Activated naive CD8-positive, alpha-beta T cell treated with anti-CD3 and anti-CD28 coated beads for 36 hours (primary cell): ENCODE measurements around the gene SGCG. TPM values are rescaled to one million over a fixed set of nuclear protein-coding genes. Genes with fewer than 3 reads are reported as not detected.
A peak's percentile ranks its signal among the peaks of the same experiment; 100 is the strongest.
"Not testable (repeated sequence)": the region's sequence is repeated elsewhere in the genome, so short reads cannot be mapped to it uniquely, and the experiment has no call there.

ENCODE experiments used
- DNase-seq: peaks from one replicate; pipeline ENCODE4 v3.0.0; 2021
- H3K27ac Mint-ChIP-seq: one replicate; pipeline ENCODE4 v1.8.0; 2022; ENCODE audit warnings: mild to moderate bottlenecking, moderate library complexity, mixed read lengths
- H3K27me3 Mint-ChIP-seq: one replicate; pipeline ENCODE4 v1.8.0; 2022; ENCODE audit warnings: mild to moderate bottlenecking, mixed read lengths
- H3K36me3 Mint-ChIP-seq: one replicate; pipeline ENCODE4 v1.8.0; 2021; ENCODE audit warnings: mild to moderate bottlenecking, mixed read lengths
- H3K4me1 Mint-ChIP-seq: one replicate; pipeline ENCODE4 v1.8.0; 2021; ENCODE audit warnings: mixed read lengths
- H3K4me3 Mint-ChIP-seq: one replicate; pipeline ENCODE4 v1.8.0; 2022; ENCODE audit warnings: mild to moderate bottlenecking, moderate library complexity, mixed read lengths
- H3K9me3 Mint-ChIP-seq: one replicate; pipeline ENCODE4 v1.8.0; 2022; ENCODE audit warnings: mixed read lengths
- total RNA-seq, 2 experiments: library from RNA; stranded (reverse); gene quantifications; one replicate each; pipeline ENCODE4 v1.2.3, GENCODE V29; 2021

Gene SGCG
- total RNA-seq, 2 experiments from 2014 or later, result not detected

DNA sequence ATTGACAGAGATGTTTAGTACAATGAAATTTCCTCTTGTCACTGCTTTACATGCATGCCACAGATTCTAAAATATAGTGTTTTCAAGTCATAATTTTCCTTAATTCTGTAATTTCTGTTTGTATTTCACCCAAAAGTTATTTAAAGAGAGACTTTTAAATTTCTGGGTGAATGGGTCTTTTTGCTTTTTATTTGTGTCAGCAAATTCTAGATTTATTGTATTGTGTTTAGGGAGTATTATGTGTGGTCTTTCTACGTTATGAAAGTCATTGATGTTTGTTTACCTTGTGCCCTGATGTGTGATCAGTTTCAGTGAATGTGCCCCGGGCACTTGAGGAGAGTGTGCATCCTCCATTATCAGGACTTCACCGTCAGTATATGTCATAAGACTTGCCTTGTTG lies 92.7 kb downstream of the SGCG start:
- Mint-ChIP-seq H3K9me3 (no peaks in the 10 kb centered on the region), H3K4me1 (peaks cover 3% of the 10 kb centered on the region), H3K27me3 (no peaks in the 10 kb centered on the region), H3K4me3 (no peak overlapping the region), H3K36me3 (no peaks in the 10 kb centered on the region), H3K27ac (no peak overlapping the region)
- no peak for DNase-seq

- H3K27ac Mint-ChIP-seq, result no peak overlapping the region
- DNase-seq, result no peak
- H3K4me1 Mint-ChIP-seq, result no peaks in the 10 kb centered on the region
- no peaks in the 10 kb centered on the region for H3K36me3 Mint-ChIP-seq
- H3K9me3 Mint-ChIP-seq, result peaks cover 3% of the 10 kb centered on the region
- peaks cover 6% of the 10 kb centered on the region for H3K27me3 Mint-ChIP-seq
- no peak overlapping the region for H3K4me3 Mint-ChIP-seq
Measured at GRCh38 chr13:23279321-23279720, 98.5 kb downstream of the SGCG start.

GRCh38 chr13:23288564-23288963 lies 107.8 kb downstream of the SGCG start:
- H3K9me3 Mint-ChIP-seq, result no peaks in the 10 kb centered on the region
- peaks cover 14% of the 10 kb centered on the region for H3K27me3 Mint-ChIP-seq
- H3K4me3 Mint-ChIP-seq, result no peak overlapping the region
- H3K27ac Mint-ChIP-seq, result no peak overlapping the region
- no peaks in the 10 kb centered on the region for H3K4me1 Mint-ChIP-seq
- DNase-seq, result no peak
- no peaks in the 10 kb centered on the region for H3K36me3 Mint-ChIP-seq

- Mint-ChIP-seq H3K4me1 (no peaks in the 10 kb centered on the region), H3K36me3 (no peaks in the 10 kb centered on the region), H3K4me3 (no peak overlapping the region), H3K9me3 (no peaks in the 10 kb centered on the region), H3K27ac (no peak overlapping the region), H3K27me3 (peaks cover 14% of the 10 kb centered on the region)
- no peak for DNase-seq
Measured at GRCh38 chr13:23288995-23289394, 108.2 kb downstream of the SGCG start.

DNA sequence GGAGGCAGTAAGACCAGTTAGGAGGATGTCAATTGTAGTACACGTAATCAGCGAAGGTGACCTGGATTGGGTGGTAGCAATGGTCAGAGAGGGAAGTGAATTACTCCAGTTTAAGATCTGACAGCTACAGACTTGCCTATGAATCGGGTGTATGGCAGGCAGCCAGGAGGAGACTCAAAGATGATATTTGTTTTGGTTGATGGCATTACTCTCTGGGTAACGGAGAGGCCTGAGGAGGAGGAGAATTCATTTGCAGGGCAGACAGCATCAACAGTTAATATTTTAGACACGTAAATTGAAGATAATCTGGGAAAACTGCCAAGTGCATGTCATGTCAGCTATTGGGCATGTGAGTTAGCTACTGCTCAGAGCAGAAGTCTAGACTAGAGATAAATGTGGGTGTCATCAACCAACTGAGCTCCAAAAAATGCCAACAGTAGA lies 109.2 kb downstream of the SGCG start:
- DNase-seq, result no peak
- no peaks in the 10 kb centered on the region for H3K36me3 Mint-ChIP-seq
- peaks cover 12% of the 10 kb centered on the region for H3K27me3 Mint-ChIP-seq
- H3K4me1 Mint-ChIP-seq, result no peaks in the 10 kb centered on the region
- H3K4me3 Mint-ChIP-seq, result no peak overlapping the region
- H3K27ac Mint-ChIP-seq, result no peak overlapping the region
- H3K9me3 Mint-ChIP-seq, result no peaks in the 10 kb centered on the region

DNA sequence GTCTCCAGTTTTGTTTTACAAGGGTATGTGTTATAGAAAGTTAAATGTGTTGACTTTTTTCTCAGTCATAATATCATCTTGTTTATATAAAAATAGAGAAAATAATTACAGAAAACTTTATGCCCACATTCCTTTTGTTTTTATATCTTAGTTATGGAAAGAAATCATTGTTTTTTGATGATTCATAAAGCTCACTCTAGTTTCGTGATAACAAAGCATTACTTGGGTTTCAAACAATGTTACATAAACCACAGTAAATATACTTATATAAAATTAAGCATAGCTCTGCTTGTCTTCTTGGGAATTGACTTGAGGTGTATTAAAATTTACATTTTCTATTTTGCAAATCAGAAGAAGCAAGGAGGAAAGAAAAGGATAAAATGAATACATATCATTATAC lies 111.8 kb downstream of the SGCG start:
- H3K27me3 Mint-ChIP-seq, result peaks cover 12% of the 10 kb centered on the region
- peaks cover 3% of the 10 kb centered on the region for H3K9me3 Mint-ChIP-seq
- H3K27ac Mint-ChIP-seq, result no peak overlapping the region
- no peaks in the 10 kb centered on the region for H3K4me1 Mint-ChIP-seq
- H3K36me3 Mint-ChIP-seq, result no peaks in the 10 kb centered on the region
- no peak overlapping the region for H3K4me3 Mint-ChIP-seq
- no peak for DNase-seq

- not testable (repeated sequence) for H3K9me3 Mint-ChIP-seq, H3K27ac Mint-ChIP-seq, H3K4me1 Mint-ChIP-seq, H3K4me3 Mint-ChIP-seq, H3K36me3 Mint-ChIP-seq, DNase-seq
- peaks cover 42% of the 10 kb centered on the region for H3K27me3 Mint-ChIP-seq
Measured at GRCh38 chr13:23314837-23315236, 134.1 kb downstream of the SGCG start.

DNA sequence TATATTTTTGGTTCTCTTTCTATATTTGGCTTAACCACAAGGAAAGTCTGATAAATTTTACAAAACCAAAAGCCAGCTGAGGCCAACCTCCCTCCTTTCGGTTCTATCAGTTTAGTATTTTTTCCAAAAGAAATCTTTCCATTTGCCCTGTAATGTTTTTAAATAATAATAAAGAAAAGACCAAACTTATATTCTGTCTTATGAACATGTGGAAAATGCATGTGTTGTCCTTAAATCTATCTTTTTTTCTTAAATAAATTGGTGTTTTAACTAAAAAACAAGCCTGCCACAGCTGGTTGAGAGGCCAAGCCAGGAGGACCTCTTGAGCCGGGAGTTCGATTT lies 139.1 kb downstream of the SGCG start:
- DNase-seq, result no peak
- Mint-ChIP-seq H3K4me3 (no peak overlapping the region), H3K27ac (no peak overlapping the region), H3K9me3 (no peaks in the 10 kb centered on the region), H3K4me1 (peaks cover 32% of the 10 kb centered on the region), H3K36me3 (no peaks in the 10 kb centered on the region), H3K27me3 (peaks cover 20% of the 10 kb centered on the region)

- no peak overlapping the region for H3K4me3 Mint-ChIP-seq
- peaks cover 33% of the 10 kb centered on the region for H3K4me1 Mint-ChIP-seq
- H3K27ac Mint-ChIP-seq, result no peak overlapping the region
Measured at GRCh38 chr13:23320926-23321534, 140.3 kb downstream of the SGCG start.

DNA sequence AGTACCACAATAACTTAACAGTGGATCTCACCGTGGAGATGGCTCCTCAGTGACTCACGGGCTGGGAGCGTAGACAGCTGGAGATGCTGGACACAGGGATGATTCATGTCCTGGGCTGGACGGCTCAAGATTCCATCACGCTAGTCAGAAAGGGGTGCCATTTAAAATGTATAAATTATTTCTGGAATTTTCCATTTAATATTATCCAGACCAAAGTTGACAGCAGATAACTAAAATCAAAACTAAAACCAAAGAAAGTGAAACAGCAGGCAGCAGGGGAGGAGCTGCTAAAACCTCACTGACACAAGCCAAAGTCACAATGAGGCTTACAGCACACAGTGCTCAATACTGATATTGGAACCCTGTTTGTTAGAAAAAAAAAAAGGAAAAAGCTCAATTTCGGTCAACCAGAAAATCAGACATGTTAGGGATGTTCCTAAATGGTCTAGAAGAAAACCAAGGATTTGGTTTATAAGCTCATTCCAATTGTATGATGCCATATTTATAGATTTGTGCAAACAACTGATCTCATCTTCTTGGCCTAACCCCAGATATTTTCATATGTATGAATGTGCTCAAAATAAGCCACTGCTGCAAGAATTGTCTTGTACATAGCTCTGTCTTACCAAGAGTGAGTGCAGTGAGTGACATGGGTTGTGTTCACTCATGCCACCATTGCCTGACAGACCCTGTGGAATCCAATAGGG lies 140.9 kb downstream of the SGCG start:
- peak overlapping the region; percentile 17 for H3K27ac Mint-ChIP-seq
- H3K9me3 Mint-ChIP-seq, result no peaks in the 10 kb centered on the region
- no peak overlapping the region for H3K4me3 Mint-ChIP-seq
- H3K4me1 Mint-ChIP-seq, result peaks cover 33% of the 10 kb centered on the region
- H3K27me3 Mint-ChIP-seq, result peaks cover 20% of the 10 kb centered on the region
- no peak for DNase-seq
- no peaks in the 10 kb centered on the region for H3K36me3 Mint-ChIP-seq

More at GRCh38 chr13:23320926-23321534, 140.3 kb downstream of the SGCG start:
- Mint-ChIP-seq H3K9me3 (no peaks in the 10 kb centered on the region), H3K36me3 (no peaks in the 10 kb centered on the region), H3K27me3 (peaks cover 20% of the 10 kb centered on the region)
- DNase-seq, result no peak

- peaks cover 2% of the 10 kb centered on the region for H3K9me3 Mint-ChIP-seq
- no peak overlapping the region for H3K4me3 Mint-ChIP-seq
- peaks cover 33% of the 10 kb centered on the region for H3K4me1 Mint-ChIP-seq
- no peak overlapping the region for H3K27ac Mint-ChIP-seq
- H3K36me3 Mint-ChIP-seq, result peaks cover 2% of the 10 kb centered on the region
- DNase-seq, result no peak
- H3K27me3 Mint-ChIP-seq, result peaks cover 12% of the 10 kb centered on the region
Measured at GRCh38 chr13:23322353-23323336, 141.9 kb downstream of the SGCG start.

DNA sequence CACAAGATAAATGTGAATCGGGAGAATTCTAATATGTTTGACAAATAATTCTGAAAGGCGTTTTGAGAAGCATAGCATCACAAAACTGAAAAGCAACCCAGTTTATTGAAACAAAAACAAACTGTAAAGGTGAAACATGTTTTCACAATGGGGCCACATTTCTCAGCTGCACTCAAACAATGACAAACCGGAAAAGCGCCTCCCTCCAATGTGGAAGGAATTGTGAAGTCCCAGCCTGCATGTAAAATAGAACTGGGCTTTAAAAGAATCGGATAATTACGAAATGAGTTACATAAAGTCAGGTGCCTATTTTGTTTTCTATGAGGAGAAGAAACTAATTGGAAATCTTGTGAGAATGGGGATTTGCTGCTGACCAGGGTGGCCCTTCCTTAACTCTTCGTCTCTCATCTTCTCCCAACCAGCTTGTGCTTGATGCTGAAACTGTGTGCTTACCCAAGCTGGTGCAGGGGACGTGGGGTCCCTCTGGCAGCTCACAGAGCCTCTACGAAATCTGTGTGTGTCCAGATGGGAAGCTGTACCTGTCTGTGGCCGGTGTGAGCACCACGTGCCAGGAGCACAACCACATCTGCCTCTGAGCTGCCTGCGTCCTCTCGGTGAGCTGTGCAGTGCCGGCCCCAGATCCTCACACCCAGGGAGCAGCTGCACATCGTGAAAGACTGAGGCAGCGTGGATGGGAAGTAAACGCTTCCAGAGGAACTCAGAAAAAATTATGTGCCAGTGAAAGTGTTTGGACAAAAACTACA lies 143.3 kb downstream of the SGCG start:
- peaks cover 2% of the 10 kb centered on the region for H3K36me3 Mint-ChIP-seq
- no peaks in the 10 kb centered on the region for H3K27me3 Mint-ChIP-seq
- H3K9me3 Mint-ChIP-seq, result peaks cover 2% of the 10 kb centered on the region
- DNase-seq, result no peak
- H3K4me3 Mint-ChIP-seq, result no peak overlapping the region
- H3K27ac Mint-ChIP-seq, result no peak overlapping the region
- H3K4me1 Mint-ChIP-seq, result peaks cover 30% of the 10 kb centered on the region

DNA sequence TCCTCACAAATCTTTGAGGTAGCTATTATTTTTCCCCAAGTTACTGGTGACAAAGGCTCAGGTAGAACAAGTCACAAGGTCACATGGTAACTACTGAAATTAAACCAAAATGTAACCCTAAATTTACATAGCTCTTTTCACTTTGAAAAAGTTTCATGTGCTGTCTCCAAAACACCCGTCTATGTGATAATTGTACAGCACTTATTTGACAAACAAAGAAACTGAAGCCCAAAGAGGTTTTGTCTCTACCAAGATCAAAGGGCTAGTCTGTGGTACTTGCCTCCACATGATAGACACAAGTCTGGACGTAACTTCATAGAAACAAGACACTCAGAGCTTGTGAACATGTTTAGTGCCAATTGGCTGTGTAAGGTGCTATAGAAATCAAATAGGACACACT lies 144.4 kb downstream of the SGCG start:
- Mint-ChIP-seq H3K4me3 (no peak overlapping the region), H3K36me3 (peaks cover 10% of the 10 kb centered on the region), H3K27ac (no peak overlapping the region), H3K27me3 (no peaks in the 10 kb centered on the region), H3K9me3 (peaks cover 10% of the 10 kb centered on the region), H3K4me1 (peaks cover 25% of the 10 kb centered on the region)
- DNase-seq, result no peak

- H3K36me3 Mint-ChIP-seq, result peaks cover 60% of the 10 kb centered on the region
- no peak overlapping the region for H3K4me3 Mint-ChIP-seq
- no peaks in the 10 kb centered on the region for H3K4me1 Mint-ChIP-seq
- no peak for DNase-seq
- peaks cover 43% of the 10 kb centered on the region for H3K9me3 Mint-ChIP-seq
- no peak overlapping the region for H3K27ac Mint-ChIP-seq
- no peaks in the 10 kb centered on the region for H3K27me3 Mint-ChIP-seq
Measured at GRCh38 chr13:23330356-23330755, 149.6 kb downstream of the SGCG start.

DNA sequence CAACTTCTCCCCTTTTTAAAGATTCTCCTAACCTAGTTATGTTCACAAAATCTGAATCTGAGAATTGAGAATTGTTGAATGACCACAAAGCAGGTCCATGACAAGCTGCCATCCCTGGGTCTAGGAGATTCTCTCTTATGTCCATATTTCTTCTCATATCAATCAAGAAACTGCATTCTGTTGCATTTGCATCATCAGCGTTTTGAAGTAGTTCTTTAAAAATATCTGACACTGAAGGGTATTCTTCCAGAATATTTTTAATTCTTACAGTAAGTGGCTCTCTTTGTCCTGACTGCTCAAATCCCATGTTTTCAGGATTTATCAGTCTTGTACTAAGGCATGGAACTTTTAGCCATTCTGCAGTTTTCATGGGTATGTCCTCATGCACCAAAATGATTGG lies 158.4 kb downstream of the SGCG start:
- Mint-ChIP-seq H3K4me1 (no peaks in the 10 kb centered on the region), H3K27ac (no peak overlapping the region), H3K4me3 (no peak overlapping the region), H3K9me3 (peaks cover 44% of the 10 kb centered on the region), H3K27me3 (no peaks in the 10 kb centered on the region), H3K36me3 (peaks cover 91% of the 10 kb centered on the region)
- DNase-seq, result no peak
